SU-DHL-6 (cell line): Measurements from ENCODE around the gene STEAP1.

ENCODE experiments used
- CTCF ChIP-seq: fragments of 200-600 bp; sonication (generic); IDR thresholded peaks from one replicate; pipeline ENCODE4 v1.5.1; 2017; ENCODE audit warnings: antibody characterized with exemption, mild to moderate bottlenecking, low read length, moderate library complexity; ENCODE audit not compliant: insufficient read depth, poor library complexity, severe bottlenecking
- EZH2phosphoT487 ChIP-seq: fragments of 200-600 bp; sonication (generic), shearing (Covaris generic); conservative IDR thresholded peaks from 2 replicates; pipeline ENCODE4 v1.6.1; 2018; ENCODE audit warnings: mild to moderate bottlenecking, antibody characterized with exemption, low read length, moderate library complexity, mixed read lengths

DNA sequence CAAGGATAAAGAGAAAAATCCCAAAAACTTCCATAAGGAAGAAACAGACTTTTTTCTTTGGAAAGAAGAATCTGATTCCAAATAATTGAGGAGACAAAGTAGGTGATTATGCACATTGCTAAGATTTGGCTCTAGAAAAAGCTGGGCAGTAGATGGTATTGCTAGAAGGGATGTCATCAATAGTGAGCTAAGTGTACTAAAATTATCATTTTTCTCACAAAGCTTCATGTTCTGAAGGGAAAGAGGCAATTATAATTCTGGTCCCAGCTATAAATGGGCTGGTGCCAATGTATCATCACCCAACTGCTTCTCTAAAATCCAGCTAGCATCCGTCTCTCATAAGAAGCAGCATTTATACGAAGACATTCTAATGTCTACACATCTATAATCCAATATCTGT is 23.9 kb downstream of the STEAP1 start:
- TF ChIP-seq CTCF (no peak), EZH2phosphoT487 (no peak)
